Measurements from ENCODE around the gene ZKSCAN2.

The ZKSCAN2 gene

GRCh38 chr16:25279491-25279890 is 21.8 kb upstream of the ZKSCAN2 start:
- ChIA-PET CTCF (no interaction called here), POLR2A (ENCODE audit: low non-redundant PET) (no interaction called here)
- TF ChIP-seq CTCF (conservative IDR thresholded peaks at IDR 0.05; ENCODE audit: low read depth): no peak
- no peak for DNase-seq (ENCODE audit: low spot score)
- H3K27ac ChIP-seq: no peak overlapping the region

- H3K27ac ChIP-seq: no peak overlapping the region
- TF ChIP-seq CTCF (conservative IDR thresholded peaks at IDR 0.05; ENCODE audit: low read depth): no peak
- DNase-seq (ENCODE audit: low spot score): no peak
- ChIA-PET POLR2A (ENCODE audit: low non-redundant PET) (no interaction called here), CTCF (no interaction called here)
These were observed 13.8 kb upstream of the ZKSCAN2 start for GRCh38 chr16:25271421-25271820.

GRCh38 chr16:25270577-25270976 is 12.9 kb upstream of the ZKSCAN2 start:
- no peak for DNase-seq (ENCODE audit: low spot score)
- CTCF ChIA-PET: interaction anchor here (0.9 kb wide), 1 partner anchor 45 kb away, joined by 3 read pairs; no protein-coding TSS in a partner anchor
- no peak for TF ChIP-seq CTCF (conservative IDR thresholded peaks at IDR 0.05; ENCODE audit: low read depth)
- H3K27ac ChIP-seq: no peak overlapping the region
- POLR2A ChIA-PET (ENCODE audit: low non-redundant PET): no interaction called here

GRCh38 chr16:25269879-25270278 is 12.2 kb upstream of the ZKSCAN2 start:
- H3K27ac ChIP-seq: no peak overlapping the region
- ChIA-PET POLR2A (ENCODE audit: low non-redundant PET) (no interaction called here), CTCF (interaction anchor here (0.6 kb wide), 2 partner anchors 143 to 144 kb away, joined by 3 read pairs; no protein-coding TSS in a partner anchor)
- no peak for DNase-seq (ENCODE audit: low spot score)
- no peak for TF ChIP-seq CTCF (conservative IDR thresholded peaks at IDR 0.05; ENCODE audit: low read depth)

GRCh38 chr16:25265968-25266367 is 8.3 kb upstream of the ZKSCAN2 start:
- POLR2A ChIA-PET (ENCODE audit: low non-redundant PET): no interaction called here
- TF ChIP-seq CTCF (conservative IDR thresholded peaks at IDR 0.05; ENCODE audit: low read depth): no peak
- CTCF ChIA-PET: no interaction called here
- H3K27ac ChIP-seq: no peak overlapping the region
- no peak for DNase-seq (ENCODE audit: low spot score)

- ChIA-PET POLR2A (ENCODE audit: low non-redundant PET) (no interaction called here), CTCF (no interaction called here)
- DNase-seq (ENCODE audit: low spot score): no peak
- H3K27ac ChIP-seq: no peak overlapping the region
- TF ChIP-seq CTCF (conservative IDR thresholded peaks at IDR 0.05; ENCODE audit: low read depth): no peak
These were observed 7.0 kb upstream of the ZKSCAN2 start for GRCh38 chr16:25264597-25264996.

- ChIA-PET CTCF (no interaction called here), POLR2A (ENCODE audit: low non-redundant PET) (no interaction called here)
- H3K27ac ChIP-seq: no peak overlapping the region
- TF ChIP-seq CTCF (conservative IDR thresholded peaks at IDR 0.05; ENCODE audit: low read depth): no peak
- no peak for DNase-seq (ENCODE audit: low spot score)
These were observed 2.8 kb upstream of the ZKSCAN2 start for GRCh38 chr16:25260416-25260815.
